ENCODE data around the gene CALML6. TPM values are rescaled to one million over a fixed set of nuclear protein-coding genes. Genes with fewer than 3 reads are reported as not detected.
"Not testable (repeated sequence)": the region's sequence is repeated elsewhere in the genome, so short reads cannot be mapped to it uniquely, and the experiment has no call there.

CALML6 gene
- total RNA-seq, 2 experiments from 2014 or later, result 0.54 to 5.1 TPM

DNA sequence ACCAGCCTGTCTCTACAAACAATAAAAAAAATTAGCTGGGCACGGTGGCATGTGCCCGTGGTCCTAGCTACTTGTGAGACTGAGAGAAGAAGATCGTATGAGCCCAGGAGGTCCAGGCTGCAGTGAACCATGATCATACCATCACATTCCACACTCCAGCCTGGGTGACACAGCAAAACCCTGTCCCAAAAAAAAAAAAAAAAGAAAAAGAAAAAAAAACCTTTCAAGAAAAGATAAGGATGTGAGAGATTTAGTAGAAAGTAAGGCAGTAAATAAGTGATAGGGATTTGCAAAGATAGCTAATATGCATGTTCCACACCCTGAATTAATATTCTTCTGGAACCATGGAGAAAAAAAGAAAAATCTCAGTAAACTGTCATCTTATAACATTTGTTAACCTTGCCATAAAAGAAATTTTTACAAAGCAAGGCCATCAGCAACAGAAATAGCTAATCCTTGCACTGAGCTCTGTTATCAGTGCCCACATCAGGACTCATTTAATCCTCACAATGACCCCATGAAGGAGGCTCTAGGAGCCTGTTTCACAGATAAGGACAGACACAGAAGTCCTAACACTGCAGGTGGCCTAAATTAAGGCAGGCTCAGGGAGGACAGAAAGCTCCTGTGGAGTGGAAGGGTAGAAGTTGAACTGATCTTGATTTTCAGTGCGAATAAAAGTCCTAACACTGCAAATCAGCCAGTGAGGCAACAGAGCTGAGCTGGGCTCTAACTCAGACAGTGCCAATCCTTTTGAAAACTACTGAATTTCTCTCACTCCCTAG lies 31.8 kb upstream of the CALML6 start:
- BruUV-seq (replicated peaks), result TSS peak; percentile 16

DNA sequence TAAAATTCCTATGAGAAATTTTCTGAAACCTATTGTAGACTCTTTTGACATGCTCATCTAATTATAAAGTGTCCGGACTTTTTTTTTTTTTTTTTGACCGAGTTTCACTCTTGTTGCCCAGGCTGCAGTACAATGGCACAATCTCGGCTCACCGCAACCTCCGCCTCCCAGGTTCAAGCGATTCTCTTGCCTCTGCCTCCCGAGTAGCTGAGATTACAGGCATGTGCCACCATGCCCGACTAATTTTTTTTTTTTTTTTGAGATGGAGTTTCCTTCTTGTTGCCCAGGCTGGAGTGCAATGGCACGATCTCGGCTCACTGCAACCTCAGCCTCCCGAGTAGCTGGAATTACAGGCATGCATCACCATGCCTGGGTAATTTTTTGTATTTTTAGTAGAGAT lies 31.2 kb upstream of the CALML6 start:
- H3K4me3 ChIP-seq (ENCODE audit: low read depth, low read length, poor library complexity, severe bottlenecking); intact Hi-C loops (cut with micrococcal nuclease; ENCODE audit: unreplicated experiment); CTCF ChIA-PET (ENCODE audit: unreplicated experiment); BruUV-seq (replicated peaks); H3K9me2 ChIP-seq (ENCODE audit: insufficient read depth, low read length); H3K27ac ChIP-seq (ENCODE audit: low read depth, low read length, poor library complexity, severe bottlenecking); H3K9me3 ChIP-seq (ENCODE audit: low read length); H2AFZ ChIP-seq (ENCODE audit: low read length); DNase-seq (ENCODE audit: low spot score): not testable (repeated sequence)
- H3K4me2 ChIP-seq (ENCODE audit: low read length), result peak overlapping the region; percentile 28; the same call in 1 of the 2 replicates
- POLR2A ChIA-PET, result interaction anchor here (0.6 to 0.9 kb wide), 3 partner anchors 14 to 706 kb away, joined by 3 to 4 read pairs (median 3); no protein-coding TSS in a partner anchor
- peaks cover 64% of the 10 kb centered on the region for H4K20me1 ChIP-seq (ENCODE audit: insufficient read depth, low read length)
- H3K36me3 ChIP-seq (ENCODE audit: insufficient read depth, low read length), result peaks cover 92% of the 10 kb centered on the region
- H3K4me1 ChIP-seq (ENCODE audit: insufficient read depth, low read length, poor library complexity, severe bottlenecking), result peaks cover 27% of the 10 kb centered on the region
- peaks cover 100% of the 10 kb centered on the region for H3K79me2 ChIP-seq (ENCODE audit: insufficient read depth, low read depth, low read length)

More for the DNA sequence above, 31.8 kb upstream of the CALML6 start:
- no peak overlapping the region for H3K27ac ChIP-seq (ENCODE audit: low read depth, low read length, poor library complexity, severe bottlenecking)
- peaks cover 100% of the 10 kb centered on the region for H3K79me2 ChIP-seq (ENCODE audit: insufficient read depth, low read depth, low read length)
- POLR2A ChIA-PET, result interaction anchor here (0.5 to 1.7 kb wide), 9 partner anchors 9 to 904 kb away, joined by 3 to 11 read pairs (median 5); no protein-coding TSS in a partner anchor
- peaks cover 93% of the 10 kb centered on the region for H3K36me3 ChIP-seq (ENCODE audit: insufficient read depth, low read length)
- DNase-seq (ENCODE audit: low spot score), result no peak
- H3K4me2 ChIP-seq (ENCODE audit: low read length), result peak overlapping the region; percentile 28; the same call in 1 of the 2 replicates
- CTCF ChIA-PET (ENCODE audit: unreplicated experiment), result no interaction called here
- TF ChIP-seq, protein P1, sequence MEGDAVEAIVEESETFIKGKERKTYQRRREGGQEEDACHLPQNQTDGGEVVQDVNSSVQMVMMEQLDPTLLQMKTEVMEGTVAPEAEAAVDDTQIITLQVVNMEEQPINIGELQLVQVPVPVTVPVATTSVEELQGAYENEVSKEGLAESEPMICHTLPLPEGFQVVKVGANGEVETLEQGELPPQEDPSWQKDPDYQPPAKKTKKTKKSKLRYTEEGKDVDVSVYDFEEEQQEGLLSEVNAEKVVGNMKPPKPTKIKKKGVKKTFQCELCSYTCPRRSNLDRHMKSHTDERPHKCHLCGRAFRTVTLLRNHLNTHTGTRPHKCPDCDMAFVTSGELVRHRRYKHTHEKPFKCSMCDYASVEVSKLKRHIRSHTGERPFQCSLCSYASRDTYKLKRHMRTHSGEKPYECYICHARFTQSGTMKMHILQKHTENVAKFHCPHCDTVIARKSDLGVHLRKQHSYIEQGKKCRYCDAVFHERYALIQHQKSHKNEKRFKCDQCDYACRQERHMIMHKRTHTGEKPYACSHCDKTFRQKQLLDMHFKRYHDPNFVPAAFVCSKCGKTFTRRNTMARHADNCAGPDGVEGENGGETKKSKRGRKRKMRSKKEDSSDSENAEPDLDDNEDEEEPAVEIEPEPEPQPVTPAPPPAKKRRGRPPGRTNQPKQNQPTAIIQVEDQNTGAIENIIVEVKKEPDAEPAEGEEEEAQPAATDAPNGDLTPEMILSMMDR (conservative IDR thresholded peaks at IDR 0.05; ENCODE audit: low read length), result no peak
- no peak for TF ChIP-seq EZH2phosphoT487 (IDR thresholded peaks at IDR 0.05; ENCODE audit: borderline replicate concordance, low read depth, low read length)
- no peaks in the 10 kb centered on the region for H3K9me2 ChIP-seq (ENCODE audit: insufficient read depth, low read length)
- H3K4me3 ChIP-seq (ENCODE audit: low read depth, low read length, poor library complexity, severe bottlenecking), result no peak overlapping the region
- intact Hi-C loops (cut with micrococcal nuclease; ENCODE audit: unreplicated experiment), result no loop called here
- H3K4me1 ChIP-seq (ENCODE audit: insufficient read depth, low read length, poor library complexity, severe bottlenecking), result peaks cover 27% of the 10 kb centered on the region
- H2AFZ ChIP-seq (ENCODE audit: low read length), result no peak overlapping the region
- peaks cover 62% of the 10 kb centered on the region for H4K20me1 ChIP-seq (ENCODE audit: insufficient read depth, low read length)
- H3K9me3 ChIP-seq (ENCODE audit: low read length), result peaks cover 4% of the 10 kb centered on the region; the same call in 1 of the 2 replicates

DNA sequence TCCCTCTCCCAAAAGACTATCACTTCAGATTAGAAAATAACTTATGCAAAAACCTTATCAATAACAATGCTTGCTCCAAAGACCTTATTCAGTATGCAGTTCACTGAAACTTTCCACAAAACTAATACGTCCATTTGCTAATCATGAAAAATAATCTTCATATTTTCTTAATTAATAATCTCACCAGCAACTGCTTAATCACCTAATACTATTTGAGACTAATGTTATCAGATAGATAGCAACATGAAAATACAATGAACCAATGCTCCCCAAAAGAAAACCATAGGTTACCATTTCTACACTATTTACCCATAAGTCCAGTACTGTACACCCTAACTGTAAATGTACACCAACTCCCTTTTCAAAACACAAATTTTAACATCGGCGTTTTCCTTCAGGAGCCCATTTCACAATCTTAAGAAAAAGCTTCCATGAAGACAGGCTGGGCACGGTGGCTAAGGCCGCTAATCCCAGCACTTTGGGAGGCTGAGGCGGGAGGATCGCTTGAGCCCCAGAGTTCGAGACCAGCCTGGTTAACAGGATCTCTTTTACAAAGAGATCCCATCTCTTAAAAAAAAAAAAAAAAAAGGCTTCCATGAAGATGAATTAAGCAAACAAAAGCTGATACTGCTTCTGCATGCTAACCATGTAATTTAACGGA lies 25.8 kb upstream of the CALML6 start:
- Histone ChIP-seq H3K36me3 (ENCODE audit: insufficient read depth, low read length) (peaks cover 56% of the 10 kb centered on the region), H2AFZ (ENCODE audit: low read length) (no peak overlapping the region), H4K20me1 (ENCODE audit: insufficient read depth, low read length) (peaks cover 38% of the 10 kb centered on the region), H3K4me1 (ENCODE audit: insufficient read depth, low read length, poor library complexity, severe bottlenecking) (peaks cover 45% of the 10 kb centered on the region), H3K9me2 (ENCODE audit: insufficient read depth, low read length) (no peaks in the 10 kb centered on the region), H3K27ac (ENCODE audit: low read depth, low read length, poor library complexity, severe bottlenecking) (peak overlapping the region; percentile 82), H3K9me3 (ENCODE audit: low read length) (peaks cover 4% of the 10 kb centered on the region; the same call in 1 of the 2 replicates), H3K79me2 (ENCODE audit: insufficient read depth, low read depth, low read length) (peaks cover 85% of the 10 kb centered on the region), H3K4me3 (ENCODE audit: low read depth, low read length, poor library complexity, severe bottlenecking) (peak overlapping the region; percentile 97), H3K4me2 (ENCODE audit: low read length) (peak overlapping the region; percentile 89)
- no peak for DNase-seq (ENCODE audit: low spot score)
- intact Hi-C loops (cut with micrococcal nuclease; ENCODE audit: unreplicated experiment), result no loop called here
- BruUV-seq (replicated peaks), result TSS peak; percentile 66
- ChIA-PET CTCF (ENCODE audit: unreplicated experiment) (no interaction called here), POLR2A (interaction anchor here (0.5 to 1.4 kb wide), 3 partner anchors 17 to 46 kb away, joined by 3 to 5 read pairs (median 4); no protein-coding TSS in a partner anchor)
- TF ChIP-seq EZH2phosphoT487 (IDR thresholded peaks at IDR 0.05; ENCODE audit: borderline replicate concordance, low read depth, low read length), result no peak
- TF ChIP-seq, protein P1 (conservative IDR thresholded peaks at IDR 0.05; ENCODE audit: low read length), result no peak

Measured in OCI-LY7 (cell line).